ENCODE results near the gene N4BP2. TPM values are rescaled to one million over a fixed set of nuclear protein-coding genes. Genes with fewer than 3 reads are reported as not detected.

Gene N4BP2
- total and polyA plus RNA-seq, 2 of the 8 experiments (the other 6 are each of a cell fraction or from before 2014, with no cell fraction given) = 4.4 to 44.7 TPM

- TF ChIP-seq CTBP2 (IDR thresholded peaks at IDR 0.05; ENCODE audit: borderline replicate concordance, insufficient read depth, insufficient read length, low read length) (no peak), GTF2F1 (IDR thresholded peaks at IDR 0.05; ENCODE audit: borderline replicate concordance, low read depth, low read length) (no peak), SIRT6 (IDR thresholded peaks at IDR 0.05; ENCODE audit: low read length) (no peak), MAX (IDR thresholded peaks at IDR 0.05) (peak; percentile 54; the same call in 1 of the 2 replicates), SP4 (IDR thresholded peaks at IDR 0.05; ENCODE audit: low read length) (no peak), POLR2AphosphoS5 (IDR thresholded peaks at IDR 0.05; ENCODE audit: low read depth, low read length) (0 out of 2 replicates have a peak, but pooled peaks have one; percentile 19), ASH2L (IDR thresholded peaks at IDR 0.05; ENCODE audit: low read length) (peak; percentile 67), EZH2 (IDR thresholded peaks at IDR 0.05; ENCODE audit: low read depth, low read length, severe bottlenecking) (no peak), RBBP5 (IDR thresholded peaks at IDR 0.05; ENCODE audit: borderline replicate concordance, low read depth, low read length) (no peak), TBP (IDR thresholded peaks at IDR 0.05; ENCODE audit: low read depth, low read length) (no peak)
Measured at GRCh38 chr4:40196724-40197281, 140.2 kb downstream of the N4BP2 start, which contains the start of gene RHOH (continued).
